D341Med (cell line): ENCODE measurements around the gene UTF1.
"Not testable (repeated sequence)": the region's sequence is repeated elsewhere in the genome, so short reads cannot be mapped to it uniquely, and the experiment has no call there.

Experiments used
- DNase-seq: peaks from one replicate; pipeline ENCODE4 v3.0.0; 2012; ENCODE audit warnings: low spot score

The UTF1 gene

GRCh38 chr10:133209641-133210040 is 20.4 kb upstream of the UTF1 start:
- DNase-seq: no peak

- DNase-seq: no peak
These were observed 19.4 kb upstream of the UTF1 start for GRCh38 chr10:133210398-133211140.

GRCh38 chr10:133211141-133211830 is 18.7 kb upstream of the UTF1 start:
- DNase-seq: no peak

DNA sequence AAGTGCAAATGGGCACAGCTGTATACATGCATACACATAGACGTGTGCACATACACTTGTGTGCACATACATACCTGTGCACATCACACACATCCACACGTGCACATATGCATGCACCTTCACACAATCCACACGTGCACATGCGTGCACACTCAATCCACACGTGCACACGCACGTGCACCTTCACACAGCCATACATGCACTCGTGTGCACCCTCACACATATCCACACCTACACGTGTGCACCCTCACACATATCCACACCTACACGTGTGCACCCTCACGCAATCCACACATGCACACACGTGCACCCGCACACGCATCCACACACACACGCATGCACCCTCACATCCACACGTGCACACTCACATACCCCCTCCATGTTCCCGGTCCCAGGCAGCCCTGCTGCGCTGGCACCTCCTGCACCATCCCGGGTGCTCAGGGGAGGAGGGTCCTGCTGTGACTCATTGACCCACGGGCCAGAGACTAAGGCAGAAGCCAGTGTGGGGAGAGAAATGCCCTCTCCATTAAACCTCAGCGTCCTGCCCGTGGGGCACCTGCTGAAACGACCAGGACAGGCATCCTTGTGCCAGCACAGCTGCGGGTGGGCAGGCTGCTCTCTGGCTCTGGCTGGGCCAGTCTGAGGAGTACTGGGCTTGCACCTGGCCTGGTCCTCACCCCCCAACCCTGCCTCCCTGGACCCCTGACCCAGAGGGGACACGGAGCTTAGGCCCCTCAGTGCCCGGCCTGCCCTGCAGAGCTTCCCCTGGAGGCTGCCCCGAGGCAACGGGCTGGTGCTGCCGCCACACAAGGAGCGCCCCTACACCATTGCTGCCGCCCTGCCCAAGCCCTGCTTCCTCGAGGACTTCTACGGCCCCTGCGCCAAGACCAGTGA is 17.8 kb upstream of the UTF1 start:
- no peak for DNase-seq

DNA sequence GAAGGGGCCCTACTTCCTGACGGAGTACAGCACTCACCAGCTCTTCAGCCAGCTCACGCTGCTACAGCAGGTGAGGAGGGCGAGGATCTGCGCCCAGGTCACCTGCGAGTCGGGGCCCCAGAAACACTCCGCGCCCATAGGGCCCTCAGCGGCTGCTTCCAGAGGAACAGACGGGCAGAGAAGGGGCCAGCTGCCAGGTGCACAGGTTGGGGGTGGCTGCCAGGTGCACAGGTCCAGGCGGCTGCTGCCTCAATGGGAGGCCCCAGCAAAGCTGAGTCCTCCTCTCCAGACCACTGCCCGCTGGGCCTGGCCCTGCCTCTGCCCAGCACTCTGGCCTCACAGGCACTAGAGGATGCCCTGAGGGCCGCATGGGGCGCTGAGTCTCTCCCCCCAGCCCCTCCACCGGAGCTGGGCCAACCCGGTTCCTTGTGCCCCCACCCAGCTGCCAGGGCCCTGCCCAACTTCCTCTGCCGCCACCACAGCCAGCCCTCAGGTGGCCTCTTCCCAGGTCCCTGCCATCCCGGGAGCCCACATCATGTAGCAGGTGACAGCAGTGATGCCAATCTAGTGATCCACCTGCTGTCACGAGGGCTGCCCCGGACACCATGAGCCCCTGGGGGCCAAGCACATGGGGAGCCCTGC is 17.0 kb upstream of the UTF1 start:
- DNase-seq: no peak

GRCh38 chr10:133213641-133214467 is 16.2 kb upstream of the UTF1 start:
- no peak for DNase-seq

DNA sequence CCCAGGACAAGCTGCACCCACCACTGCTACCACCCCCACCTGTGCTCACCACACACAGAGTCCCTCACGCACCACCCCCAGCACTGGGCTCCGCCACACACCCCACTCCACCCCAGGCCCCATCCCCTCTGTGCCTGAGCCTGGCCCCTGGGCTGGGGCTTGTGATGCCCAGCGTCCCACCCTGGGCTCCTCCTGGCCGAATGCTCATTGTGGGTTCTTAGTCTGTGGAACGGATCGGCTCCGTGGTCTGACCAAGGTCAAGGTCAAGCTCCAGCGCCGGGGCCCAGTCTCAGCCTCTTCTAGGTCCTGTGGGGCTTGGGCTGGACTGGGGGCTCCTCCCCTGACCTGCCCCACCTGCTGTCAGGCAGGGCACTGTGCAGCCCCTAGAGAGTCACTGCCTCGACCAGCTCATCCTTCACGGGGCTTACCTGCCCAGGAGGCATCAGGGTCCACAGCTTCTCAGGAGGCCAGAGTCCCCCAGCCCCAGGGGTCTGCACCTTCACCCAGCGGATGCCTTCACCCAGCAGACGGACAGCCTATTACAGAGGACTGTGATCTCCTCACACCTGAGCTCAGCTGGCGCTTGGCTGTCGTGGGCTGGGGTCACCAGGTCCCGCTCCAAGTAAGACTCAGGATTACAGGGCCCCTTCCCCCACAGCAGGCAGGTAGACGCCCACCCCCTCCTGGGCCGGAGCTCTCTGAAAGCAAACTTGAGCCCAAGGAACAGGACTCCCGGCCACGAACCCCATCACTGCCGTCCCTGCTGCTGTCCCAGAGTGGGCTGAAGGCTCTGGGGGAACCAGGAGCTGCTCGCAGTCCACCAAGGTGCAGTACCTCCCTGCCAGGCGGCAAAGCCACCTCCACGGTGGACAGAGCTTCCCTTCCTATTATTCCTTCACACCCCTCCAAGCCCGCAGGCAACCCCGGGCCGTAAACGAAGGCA is 15.3 kb upstream of the UTF1 start:
- no peak for DNase-seq

- no peak for DNase-seq
These were observed 14.4 kb upstream of the UTF1 start for GRCh38 chr10:133215586-133215985.

DNA sequence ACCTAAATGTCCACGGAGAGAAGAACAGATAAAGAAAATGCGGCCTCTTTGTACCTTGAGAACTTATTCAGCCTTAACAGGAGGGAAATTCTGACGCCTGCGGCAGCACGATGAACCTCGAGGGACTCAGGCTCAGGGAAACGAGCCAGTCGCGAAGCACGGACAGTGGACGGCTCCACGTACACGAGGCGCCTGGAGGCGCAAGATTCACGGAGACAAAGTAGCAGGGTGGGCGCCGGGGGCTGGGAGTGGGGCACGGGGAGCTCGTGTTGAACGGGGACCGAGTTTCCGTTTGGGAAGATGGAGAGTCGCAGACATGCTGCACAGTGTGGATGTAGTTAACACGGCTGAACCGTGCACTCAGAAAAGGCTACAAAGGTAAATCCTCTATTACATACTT is 13.2 kb upstream of the UTF1 start:
- no peak for DNase-seq

- no peak for DNase-seq
These were observed 12.0 kb upstream of the UTF1 start for GRCh38 chr10:133217800-133218589.

GRCh38 chr10:133218891-133219290 is 11.1 kb upstream of the UTF1 start:
- no peak for DNase-seq

DNA sequence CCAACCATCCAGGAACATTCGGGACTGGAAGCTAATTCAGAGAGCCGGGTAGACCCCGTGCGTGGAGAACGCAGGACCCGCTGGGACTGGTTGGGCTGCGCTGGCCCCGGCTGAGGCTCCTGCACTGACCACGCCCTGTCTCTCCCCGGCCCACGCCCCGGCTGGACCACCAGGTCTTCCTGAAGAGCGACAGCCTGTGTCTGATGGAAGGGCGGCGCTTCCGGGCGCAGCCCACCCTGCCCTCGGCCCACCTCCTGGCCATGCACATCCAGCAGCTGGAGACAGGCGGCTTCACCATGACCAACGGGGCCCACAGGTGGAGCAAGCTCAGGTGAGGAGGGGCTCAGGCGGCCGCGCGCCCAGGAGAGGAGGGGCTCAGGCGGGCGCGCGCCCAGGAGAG is 10.2 kb upstream of the UTF1 start:
- DNase-seq: no peak

GRCh38 chr10:133221331-133221730 is 8.7 kb upstream of the UTF1 start:
- no peak for DNase-seq

- not testable (repeated sequence) for DNase-seq
These were observed 8.3 kb upstream of the UTF1 start for GRCh38 chr10:133221756-133222155.

DNA sequence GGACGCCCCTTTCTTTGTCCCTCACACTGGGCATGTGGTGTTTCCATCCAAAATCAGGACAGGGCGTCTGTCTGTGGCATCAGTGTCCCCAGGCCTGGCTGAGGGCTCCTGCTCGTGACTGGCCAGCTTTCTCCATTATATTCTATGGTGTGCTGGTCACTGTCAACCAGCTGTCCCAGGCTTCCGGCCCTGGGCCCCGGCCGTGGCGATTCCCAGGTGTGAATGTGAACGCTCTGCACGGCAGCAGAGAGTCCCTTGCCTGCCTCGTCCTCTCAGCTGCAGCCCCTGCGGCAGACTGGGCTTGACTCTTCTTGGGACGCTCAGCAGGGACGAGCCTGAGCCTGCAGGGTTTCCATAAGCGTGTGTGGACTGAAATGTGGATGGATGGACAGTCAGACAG is 5.9 kb upstream of the UTF1 start:
- no peak for DNase-seq

DNA sequence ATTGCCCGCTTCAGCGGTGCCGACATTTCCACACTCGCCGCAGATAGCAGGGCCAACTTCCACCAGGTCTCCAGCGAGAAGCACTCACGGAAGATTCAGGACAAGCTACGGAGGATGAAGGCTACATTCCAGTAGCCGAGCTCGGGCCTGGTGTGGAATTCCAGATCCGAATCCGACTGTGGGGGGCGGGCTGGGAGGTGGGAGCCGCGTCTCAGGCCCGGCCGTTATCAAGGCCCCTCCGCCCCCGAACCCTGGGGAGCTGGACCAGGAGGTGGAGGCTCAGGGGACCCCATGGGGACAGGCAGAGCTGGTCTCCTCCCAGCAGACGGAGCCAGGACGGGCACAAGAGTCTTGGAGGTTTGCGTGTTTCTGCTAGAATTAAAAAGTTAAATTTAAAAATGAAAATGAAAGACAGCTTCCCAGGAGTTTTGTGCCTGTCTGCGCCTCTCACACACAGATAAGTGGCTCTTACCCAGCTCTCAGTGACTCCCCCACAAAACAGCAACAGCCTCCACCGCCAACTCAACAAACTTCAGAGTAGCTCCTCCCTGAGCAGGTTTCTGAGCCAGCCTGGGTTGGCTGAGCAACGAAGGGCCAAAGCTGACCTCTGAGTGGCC is 5.2 kb upstream of the UTF1 start:
- DNase-seq: no peak

DNA sequence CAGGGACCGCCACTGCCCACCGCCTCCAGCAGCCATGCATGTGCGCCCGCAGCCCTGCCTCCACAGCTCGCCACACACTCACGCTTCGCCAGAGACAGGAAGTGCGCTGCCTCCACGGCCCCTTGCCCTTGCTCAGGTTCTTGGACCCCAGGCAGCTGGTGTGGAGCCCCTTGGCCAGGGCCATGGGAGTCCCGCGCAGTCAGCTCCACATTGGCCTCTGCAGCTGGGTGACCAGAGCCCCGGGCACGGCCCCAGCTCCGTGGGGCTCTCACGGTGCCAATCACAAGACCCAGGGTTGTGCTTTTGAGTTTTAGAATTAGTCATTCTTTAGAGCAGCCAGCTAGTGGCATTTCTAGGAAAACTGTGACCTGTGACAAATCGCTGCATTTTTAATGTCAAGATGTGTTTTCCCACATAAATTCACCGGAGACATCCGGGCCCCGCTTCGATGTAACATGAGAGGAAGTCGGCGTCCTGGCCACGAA is 4.3 kb upstream of the UTF1 start:
- no peak for DNase-seq

GRCh38 chr10:133226251-133226808 is 3.7 kb upstream of the UTF1 start:
- no peak for DNase-seq
